ENCODE data around the gene SPINK5.

SPINK5 gene

GRCh38 chr5:148166550-148167283, 102.9 kb downstream of the SPINK5 start:
- Histone ChIP-seq H3K36me3 (replicated peaks) (no peaks in the 10 kb centered on the region), H3K4me3 (ENCODE audit: low read depth, low read length) (no peak overlapping the region), H3K27ac (no peak overlapping the region), H3K27me3 (replicated peaks) (no peaks in the 10 kb centered on the region)
- TF ChIP-seq, protein P1, sequence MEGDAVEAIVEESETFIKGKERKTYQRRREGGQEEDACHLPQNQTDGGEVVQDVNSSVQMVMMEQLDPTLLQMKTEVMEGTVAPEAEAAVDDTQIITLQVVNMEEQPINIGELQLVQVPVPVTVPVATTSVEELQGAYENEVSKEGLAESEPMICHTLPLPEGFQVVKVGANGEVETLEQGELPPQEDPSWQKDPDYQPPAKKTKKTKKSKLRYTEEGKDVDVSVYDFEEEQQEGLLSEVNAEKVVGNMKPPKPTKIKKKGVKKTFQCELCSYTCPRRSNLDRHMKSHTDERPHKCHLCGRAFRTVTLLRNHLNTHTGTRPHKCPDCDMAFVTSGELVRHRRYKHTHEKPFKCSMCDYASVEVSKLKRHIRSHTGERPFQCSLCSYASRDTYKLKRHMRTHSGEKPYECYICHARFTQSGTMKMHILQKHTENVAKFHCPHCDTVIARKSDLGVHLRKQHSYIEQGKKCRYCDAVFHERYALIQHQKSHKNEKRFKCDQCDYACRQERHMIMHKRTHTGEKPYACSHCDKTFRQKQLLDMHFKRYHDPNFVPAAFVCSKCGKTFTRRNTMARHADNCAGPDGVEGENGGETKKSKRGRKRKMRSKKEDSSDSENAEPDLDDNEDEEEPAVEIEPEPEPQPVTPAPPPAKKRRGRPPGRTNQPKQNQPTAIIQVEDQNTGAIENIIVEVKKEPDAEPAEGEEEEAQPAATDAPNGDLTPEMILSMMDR (IDR thresholded peaks at IDR 0.05; ENCODE audit: low read depth, low read length, missing control alignments), result no peak
- in situ Hi-C loops (cut with HindIII; ENCODE audit: low pct_ligation_motif_present, low sequenced_read_pairs), result no loop called here
- DNase-seq, result no peak

DNA sequence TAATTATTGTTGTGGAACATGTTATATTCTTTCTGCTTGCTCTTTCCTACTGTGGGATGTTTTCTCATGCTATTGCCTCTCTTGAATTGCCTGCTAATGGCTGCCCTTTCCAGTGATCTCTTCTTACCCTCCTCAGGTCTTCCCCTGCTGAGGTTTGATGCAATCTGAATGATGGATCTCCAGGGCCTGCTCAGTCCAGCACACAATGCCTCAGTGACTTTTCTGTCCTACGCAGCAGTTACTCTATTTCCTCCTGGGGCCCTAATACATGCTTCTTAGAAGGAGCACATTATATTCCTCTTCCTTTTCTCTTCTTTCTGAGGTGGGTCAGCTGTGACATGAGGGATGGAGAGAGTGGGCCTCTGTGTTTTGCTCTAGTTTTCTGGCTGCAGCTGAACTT, 104.5 kb downstream of the SPINK5 start, which contains the start of gene SPINK14:
TSS of gene SPINK14 (plus strand) at position 301 of the 400 bp plus-strand sequence. CDS start 1,187 bp downstream, outside the sequence.
- Histone ChIP-seq H3K27ac (no peak within 1 kb of the TSS), H3K4me3 (ENCODE audit: low read depth, low read length) (no peak within 1 kb of the TSS), H3K27me3 (replicated peaks) (no peaks in the 10 kb centered on the region), H3K36me3 (replicated peaks) (no peaks in the 10 kb centered on the region)
- no peak for DNase-seq
- in situ Hi-C loops (cut with HindIII; ENCODE audit: low pct_ligation_motif_present, low sequenced_read_pairs), result no loop called here
- TF ChIP-seq, protein P1 (IDR thresholded peaks at IDR 0.05; ENCODE audit: low read depth, low read length, missing control alignments), result no peak

- in situ Hi-C loops (cut with HindIII; ENCODE audit: low pct_ligation_motif_present, low sequenced_read_pairs), result no loop called here
- no peak for DNase-seq
- Histone ChIP-seq H3K36me3 (replicated peaks) (no peaks in the 10 kb centered on the region), H3K27me3 (replicated peaks) (no peaks in the 10 kb centered on the region), H3K27ac (no peak overlapping the region), H3K4me3 (ENCODE audit: low read depth, low read length) (no peak overlapping the region)
- TF ChIP-seq, protein P1 (IDR thresholded peaks at IDR 0.05; ENCODE audit: low read depth, low read length, missing control alignments), result no peak
These were observed 108.6 kb downstream of the SPINK5 start for GRCh38 chr5:148172377-148172776.

DNA sequence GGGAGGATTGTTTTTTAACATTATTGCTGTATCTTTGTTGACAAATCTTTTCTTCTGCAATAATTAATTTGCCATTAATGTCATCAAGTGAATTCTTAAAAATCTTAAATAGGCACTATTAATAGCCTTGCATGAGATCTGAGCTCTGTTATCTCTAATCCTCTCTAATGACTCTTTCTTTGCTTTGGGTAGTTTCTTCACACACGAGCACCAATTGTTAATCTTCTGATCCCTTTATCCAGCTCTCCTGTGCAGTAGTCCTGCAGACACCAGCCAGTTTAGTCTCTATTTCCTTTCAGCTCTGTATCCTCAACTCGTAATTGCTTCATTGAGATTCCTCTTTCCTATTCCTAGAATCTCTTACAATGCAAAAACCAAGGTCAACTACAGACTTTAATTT, 112.7 kb downstream of the SPINK5 start:
- TF ChIP-seq, protein P1 (IDR thresholded peaks at IDR 0.05; ENCODE audit: low read depth, low read length, missing control alignments), result no peak
- Histone ChIP-seq H3K36me3 (replicated peaks) (no peaks in the 10 kb centered on the region), H3K4me3 (ENCODE audit: low read depth, low read length) (no peak overlapping the region), H3K27ac (no peak overlapping the region), H3K27me3 (replicated peaks) (no peaks in the 10 kb centered on the region)
- in situ Hi-C loops (cut with HindIII; ENCODE audit: low pct_ligation_motif_present, low sequenced_read_pairs), result no loop called here
- no peak for DNase-seq

- TF ChIP-seq, protein P1 (IDR thresholded peaks at IDR 0.05; ENCODE audit: low read depth, low read length, missing control alignments), result no peak
- Histone ChIP-seq H3K36me3 (replicated peaks) (no peaks in the 10 kb centered on the region), H3K27ac (no peak overlapping the region), H3K27me3 (replicated peaks) (no peaks in the 10 kb centered on the region), H3K4me3 (ENCODE audit: low read depth, low read length) (no peak overlapping the region)
- in situ Hi-C loops (cut with HindIII; ENCODE audit: low pct_ligation_motif_present, low sequenced_read_pairs), result no loop called here
- no peak for DNase-seq
These were observed 113.4 kb downstream of the SPINK5 start for GRCh38 chr5:148177207-148177606.
